HG03045 (cell line): ENCODE measurements around the gene HMX1.

Source experiments
- ATAC-seq: cut with Tn5 transposase; IDR thresholded peaks from one replicate; pipeline ENCODE4 v1.9.1; 2021; ENCODE audit warnings: mild to moderate bottlenecking, moderate library complexity; ENCODE audit not compliant: unreplicated experiment

Gene HMX1

DNA sequence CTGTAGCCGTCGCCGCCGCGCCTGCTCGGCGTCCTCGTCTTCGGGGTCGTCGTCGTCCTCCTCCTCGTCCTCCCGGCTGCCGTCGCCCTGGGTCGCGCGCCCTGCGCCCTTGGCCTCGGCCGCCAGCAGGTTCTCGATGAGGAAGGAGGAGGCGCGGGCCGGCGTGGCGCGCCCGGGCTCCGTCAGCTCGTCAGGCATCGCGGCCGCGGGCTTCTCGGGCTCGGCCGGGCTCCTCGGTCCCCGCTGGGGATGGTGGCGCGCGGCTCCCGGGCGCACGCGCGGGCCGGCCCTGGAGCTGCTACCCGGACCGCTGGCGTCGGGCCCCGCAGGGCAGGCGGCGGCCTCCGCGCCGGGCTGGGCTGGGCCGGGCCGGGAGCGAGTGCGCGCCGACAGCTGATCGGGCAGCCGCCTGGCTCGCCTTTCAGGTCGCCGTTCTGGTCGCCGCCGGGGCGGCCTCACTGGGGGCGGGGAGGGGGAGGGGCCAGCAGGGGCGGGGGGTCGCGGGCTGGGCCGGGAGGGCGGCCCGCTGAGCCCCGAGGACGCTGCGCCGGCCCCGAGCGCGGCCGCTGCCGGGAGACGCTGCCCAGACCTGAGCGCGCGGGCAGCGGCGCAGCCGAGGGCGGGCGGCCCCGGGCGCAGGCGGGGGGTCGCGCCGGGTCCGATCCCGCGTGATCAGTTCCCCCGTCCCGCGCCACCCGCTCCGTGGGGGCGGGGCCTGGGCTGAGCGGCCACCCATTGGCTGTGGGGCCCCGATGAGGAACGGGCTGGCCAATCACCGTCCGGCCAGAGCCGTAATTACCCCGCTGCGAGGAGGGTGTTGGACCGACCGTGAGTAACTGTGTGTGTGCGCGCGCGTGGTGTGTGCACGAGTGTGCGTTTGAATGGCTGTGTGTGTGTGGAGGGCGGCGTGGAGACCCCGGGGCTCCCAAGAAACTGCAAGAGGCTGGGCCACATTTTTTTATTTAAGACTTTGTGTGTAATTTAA lies at the start of gene HMX1:
Gene HMX1, minus strand, starts transcription at position 423 of the 985 bp plus-strand sequence. Its CDS starts 225 bp downstream, at position 198.
- ATAC-seq: no peak

DNA sequence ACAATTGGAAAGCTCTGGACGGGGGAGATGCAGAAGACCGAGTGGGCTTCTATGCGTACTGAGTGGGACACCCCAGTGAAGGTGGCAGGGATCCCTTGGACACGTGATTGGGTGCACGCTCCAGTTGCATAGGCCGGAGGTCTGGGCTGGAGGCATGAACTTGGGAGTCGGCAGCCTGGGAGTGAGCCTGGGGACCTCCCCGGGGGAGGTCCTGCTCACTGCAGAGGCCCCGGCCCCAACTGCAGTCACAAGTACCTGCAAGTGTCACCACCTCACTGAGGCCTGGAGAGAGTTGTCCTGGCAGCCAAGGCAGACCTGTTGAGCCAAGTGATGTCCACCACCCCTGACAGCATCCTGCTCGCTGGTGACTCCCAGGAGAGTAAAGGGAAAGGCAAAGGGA lies 49.3 kb upstream of the HMX1 start:
- ATAC-seq: no peak

DNA sequence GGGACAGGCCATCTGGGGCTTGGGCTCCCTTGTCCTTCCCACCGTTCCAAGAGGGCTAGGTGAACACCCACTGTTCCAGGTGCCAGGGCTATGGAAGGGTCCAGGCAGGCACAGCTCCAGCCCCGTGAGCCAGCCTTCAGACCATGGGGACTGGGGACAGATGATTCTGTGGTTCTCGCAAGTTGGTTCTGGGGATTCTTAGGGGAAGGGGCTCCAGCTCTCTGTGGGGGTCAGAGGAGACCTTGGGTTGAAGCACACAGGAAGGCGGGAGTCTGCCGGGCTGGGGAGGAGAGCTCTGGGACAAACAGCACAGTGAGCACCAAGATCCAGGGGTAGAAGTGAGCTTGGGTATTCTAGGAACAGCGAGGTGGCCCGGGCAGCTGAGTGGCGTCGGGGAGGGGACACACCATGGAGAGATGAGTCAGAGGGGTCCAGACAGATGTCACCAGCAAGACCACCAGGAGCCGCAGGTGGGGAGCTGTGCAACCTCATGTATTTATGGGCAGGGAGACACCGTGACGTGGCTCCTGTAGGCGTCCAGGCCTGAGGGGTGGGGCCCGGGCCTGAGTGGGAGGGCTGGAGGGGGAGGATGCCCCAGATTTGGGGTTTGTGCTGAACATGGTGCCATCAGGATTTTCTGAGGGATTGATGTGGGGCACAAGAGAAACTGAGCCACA lies 48.8 kb upstream of the HMX1 start:
- no peak for ATAC-seq

DNA sequence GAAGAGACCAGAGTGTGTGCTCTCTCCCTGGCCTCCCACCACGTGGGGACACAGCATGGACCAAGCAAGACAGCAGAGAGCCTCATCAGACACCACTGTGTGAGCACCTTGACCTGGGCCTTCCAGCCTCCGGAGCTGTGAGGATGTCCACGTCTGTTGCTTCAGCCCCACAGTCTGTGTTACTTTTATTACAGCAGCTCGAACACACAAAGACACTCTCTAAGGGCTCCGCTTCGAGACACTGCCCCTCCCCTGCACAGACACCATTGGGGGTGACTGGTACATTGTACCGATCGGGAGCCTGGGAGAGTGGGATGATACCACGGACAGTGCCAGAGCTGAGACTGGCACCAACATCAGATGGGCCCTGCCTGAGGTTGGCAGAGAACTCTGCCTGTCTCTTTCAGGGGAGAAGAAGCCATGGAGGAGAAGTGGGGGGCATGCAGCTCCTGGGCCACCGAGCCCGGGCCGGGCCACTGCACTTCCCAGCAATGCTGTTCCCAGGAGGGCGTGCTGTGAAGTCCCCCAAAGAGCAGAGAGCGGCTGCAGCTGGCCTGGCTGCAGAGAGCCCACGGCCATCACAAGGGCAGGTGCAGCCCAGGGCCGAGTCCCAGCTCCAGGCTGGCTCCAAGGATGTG lies 48.1 kb upstream of the HMX1 start:
- ATAC-seq: no peak

DNA sequence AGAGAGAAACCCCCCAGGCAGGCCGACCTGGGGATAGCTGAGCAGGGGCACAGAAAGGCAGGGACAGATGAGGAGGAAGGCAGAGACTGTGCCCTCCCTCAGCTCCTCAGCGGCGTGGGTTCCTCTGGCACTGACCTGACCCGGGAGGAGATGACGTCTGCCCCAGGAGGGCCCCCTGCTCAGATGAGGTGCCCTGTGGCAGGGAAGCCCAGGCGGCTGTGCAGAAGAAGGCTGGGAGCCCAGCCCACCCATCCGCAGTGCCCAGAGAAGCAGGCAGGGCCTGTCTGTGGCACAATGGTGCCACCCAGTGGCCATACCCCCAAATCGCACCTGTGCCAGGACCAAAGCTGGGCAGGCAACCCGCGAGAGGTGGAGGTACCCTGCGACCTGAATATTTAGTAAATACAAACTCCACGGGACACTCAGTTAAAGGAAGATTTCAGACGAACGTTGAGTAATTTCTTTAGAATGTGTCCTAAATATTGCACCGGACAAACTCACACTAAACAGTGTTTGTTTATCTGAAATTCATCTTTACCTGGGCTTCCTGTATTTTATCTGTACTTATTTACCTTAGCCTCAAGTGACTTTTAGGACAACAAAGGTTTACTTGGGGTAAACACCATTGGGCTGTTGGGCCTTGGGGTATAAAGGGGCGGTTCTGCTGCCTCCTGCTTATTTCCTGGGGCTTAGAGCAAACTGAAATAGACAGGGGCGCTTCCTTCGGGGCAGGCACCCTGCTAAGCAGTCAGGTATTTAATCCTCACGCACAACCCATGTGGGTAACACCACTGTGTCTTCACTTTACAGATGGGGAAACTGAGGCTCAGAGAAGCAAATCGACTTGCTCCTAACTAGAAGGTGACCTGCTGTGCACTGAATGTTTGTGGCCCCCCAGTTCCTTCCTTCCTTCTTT lies 46.5 kb upstream of the HMX1 start:
- peak; percentile 74 for ATAC-seq

DNA sequence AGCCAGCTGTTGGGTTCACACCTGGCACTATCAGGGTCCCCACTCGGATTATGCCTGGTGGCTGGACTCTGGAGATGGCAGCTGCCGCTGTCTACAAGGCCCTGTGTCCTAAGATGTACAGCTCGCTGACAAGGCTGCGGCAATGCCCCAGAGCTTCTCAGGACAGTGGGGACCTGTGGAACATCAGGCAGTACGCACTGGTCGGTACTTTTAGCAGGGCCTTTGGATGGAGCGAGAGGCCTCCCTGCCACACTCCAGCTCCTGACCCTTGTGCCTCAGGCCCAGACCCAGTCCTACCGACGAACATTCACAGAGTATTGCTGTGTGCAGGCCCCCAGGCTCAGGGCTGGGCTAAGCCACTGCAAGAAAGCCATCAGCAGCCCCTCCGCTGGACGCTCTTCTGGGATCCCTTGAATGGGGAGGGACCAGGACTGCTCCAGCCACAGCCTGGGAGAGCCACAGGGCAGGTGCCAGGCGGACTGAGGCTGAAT lies 45.7 kb upstream of the HMX1 start:
- no peak for ATAC-seq

DNA sequence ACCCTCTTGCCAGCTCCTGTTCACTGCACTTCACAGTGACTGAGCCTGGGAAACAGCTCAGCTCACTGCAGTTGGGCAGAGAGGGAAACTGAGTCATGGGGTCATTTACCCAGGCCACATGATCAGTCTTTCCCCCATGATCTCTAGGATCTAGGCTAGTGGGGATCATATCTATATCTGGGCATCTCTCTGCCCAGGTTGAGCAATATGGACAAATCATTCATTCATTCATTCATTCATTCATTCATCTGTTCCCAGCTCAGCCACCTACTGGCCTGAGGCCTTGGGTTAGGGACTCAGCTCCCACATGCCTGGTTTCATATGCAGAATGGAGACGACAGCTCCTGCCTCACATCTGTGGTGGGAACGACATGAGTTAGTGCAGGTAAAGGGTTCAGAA lies 45.3 kb upstream of the HMX1 start:
- ATAC-seq: no peak

DNA sequence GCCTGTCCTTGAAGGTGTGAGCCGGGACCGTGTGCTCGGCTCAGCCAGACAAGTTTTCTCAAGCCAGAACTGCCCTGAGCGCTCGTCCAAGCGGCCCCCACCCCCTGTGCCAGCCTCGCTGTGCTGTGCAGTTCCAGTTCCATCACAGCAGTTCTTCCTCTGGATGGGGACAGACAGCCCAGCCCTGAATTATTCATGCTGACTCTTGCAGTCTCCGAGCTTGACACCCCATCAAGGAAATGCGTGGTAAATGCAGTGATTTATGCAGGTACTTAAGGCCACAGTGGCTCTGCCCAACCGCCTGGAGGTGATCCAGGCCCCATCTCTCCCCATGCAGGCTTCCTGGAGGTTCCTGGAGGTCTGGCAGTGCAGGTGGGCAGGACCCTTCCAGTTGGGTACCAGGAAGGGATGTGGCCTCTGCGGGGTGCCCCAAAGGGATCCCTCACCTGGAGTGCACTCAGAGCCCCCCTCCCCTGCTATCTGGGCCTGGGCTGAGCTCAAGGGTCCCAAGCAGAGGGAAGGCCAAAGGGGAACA lies 44.8 kb upstream of the HMX1 start:
- no peak for ATAC-seq

DNA sequence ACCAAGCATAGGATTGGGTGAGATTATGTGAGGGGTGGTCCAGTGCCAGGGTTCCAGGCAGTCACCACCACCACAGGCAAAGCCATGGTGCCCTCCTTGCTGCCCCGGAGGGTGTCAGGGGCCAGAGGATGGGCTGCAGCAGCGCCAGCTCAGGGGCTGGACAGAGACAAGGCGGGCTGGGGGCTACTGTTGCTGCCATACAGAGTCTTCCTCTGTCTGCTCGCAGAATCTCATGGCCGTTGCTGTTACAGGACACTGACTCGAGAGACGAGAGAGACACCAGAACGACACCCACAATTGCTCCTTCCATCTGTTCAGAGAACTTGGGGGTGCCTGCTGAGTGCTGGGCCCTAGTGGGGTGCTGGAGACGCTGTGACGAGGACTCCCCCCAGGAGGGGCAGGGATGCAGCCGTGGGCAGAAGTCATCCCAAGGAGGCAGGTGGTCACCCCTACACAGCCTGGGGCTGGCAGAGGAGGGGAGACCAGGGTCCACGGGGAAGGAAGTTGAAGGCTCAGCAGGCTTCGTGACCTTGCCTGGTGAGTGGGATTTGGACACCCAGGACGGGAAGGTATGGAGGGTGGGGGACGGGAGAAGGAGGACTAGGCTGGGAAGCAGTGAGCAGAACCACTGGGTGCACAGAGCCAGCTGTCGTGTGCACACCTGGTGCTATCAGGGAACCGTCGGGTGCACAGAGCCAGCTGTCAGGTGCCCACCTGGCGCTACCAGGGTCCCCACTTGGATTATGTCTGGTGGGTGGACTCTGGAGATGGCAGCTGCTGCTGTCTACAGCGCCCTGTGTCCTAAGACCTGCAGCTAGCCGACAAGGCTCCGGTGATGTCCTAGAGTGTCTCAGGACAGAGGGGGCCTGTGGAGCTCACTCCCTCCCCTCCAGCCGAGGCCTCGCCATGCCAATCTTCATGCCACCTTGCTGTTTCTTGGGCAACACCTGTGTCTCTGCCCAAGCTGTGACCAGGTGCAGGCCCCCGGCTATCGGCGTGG lies 43.9 kb upstream of the HMX1 start:
- no peak for ATAC-seq

DNA sequence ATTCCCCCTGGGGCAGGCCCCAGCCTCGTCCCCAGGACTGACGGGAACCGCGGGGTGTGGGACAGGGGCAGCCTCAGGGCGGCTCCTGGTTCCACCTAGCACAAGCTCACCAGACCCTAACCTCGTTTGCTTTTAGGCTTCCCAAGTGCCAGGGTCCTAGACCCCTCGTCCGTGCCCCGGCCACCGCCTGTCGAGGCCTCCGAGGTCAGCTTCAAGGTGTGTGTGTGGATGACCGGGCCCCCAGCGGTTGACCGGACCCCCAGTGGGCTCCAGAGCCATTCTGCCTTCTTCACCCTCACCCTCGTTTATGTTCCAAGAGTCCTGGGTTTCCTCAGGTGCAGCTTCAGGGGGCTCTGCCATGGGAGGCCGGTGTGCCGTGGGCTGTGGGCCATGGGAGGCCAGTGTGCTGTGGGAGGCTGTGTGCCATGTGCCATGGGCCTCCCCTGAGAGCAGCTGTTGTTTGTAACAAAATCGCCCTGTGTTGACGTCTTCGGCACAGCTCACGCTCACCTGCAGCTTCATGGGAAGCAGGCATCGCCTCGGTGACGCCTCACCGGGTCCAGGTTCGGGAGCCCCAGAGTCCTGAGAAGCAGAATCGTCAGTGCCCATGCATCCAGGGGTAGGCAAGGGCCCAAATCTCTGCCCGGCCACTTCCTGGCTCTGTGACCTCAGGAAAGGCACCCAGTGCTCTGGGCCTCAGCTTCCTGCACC lies 43.0 kb upstream of the HMX1 start:
- ATAC-seq: no peak

DNA sequence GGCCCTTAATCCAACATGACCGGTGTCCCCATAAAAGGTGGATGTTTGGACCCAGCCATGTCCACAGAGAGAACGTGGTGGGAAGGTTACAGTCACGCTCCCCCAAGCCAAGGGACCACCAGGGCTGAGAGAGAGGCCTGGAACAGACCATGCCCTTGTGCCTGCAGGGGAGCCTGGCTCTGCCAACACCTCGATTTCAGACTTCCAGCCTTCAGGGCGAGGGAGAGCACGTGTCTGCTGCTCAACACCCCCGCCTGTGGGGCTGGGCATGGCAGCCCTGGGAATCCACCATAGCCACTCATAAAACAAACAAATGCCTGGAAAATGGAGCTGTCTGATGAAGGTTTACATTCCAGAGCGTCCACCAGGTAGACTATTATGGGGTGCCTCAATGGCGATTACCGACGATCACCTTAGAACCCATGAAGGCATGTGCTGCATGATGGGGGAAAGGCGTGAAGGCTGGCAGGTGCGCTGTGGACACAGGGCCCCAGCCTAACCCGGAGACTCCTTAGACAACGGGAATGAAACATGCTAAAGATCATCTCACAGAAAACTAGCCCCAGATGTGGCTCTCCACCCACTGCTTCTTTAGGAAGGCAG lies 42.3 kb upstream of the HMX1 start:
- no peak for ATAC-seq

DNA sequence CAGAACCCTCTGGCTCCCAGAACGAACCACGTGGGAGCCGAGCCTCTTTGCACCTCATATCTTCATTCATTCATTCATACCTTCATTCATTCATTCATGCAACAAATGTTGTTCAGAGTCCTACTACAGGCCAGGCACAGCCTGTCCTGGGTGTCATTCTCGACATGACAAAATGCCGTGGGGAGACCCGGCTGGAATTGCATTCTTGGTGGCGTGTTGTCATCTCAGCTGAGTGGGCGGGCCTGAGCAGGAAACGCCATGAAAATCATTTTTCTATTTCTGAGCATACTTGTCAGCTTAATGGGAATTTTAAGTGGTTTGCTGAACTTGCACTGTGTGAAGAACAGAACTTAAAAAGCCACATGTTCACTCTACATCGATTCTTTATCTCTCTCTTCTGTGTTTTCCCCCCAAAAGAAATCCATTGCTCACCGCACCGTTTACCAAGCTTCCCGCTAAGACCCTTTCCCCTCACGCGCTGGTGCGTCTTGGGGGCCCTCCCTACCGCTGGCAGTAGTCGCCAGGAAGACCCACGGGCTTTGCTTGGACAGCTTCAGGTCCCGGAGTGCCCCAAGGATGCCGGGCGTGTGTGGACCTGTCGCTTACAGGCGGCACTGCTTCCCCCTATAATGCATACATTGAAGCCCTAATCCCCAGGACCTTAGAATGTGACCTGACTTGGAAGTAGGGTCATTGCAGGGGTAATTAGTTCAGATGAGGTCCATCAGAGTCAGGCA lies 41.6 kb upstream of the HMX1 start:
- ATAC-seq: no peak

DNA sequence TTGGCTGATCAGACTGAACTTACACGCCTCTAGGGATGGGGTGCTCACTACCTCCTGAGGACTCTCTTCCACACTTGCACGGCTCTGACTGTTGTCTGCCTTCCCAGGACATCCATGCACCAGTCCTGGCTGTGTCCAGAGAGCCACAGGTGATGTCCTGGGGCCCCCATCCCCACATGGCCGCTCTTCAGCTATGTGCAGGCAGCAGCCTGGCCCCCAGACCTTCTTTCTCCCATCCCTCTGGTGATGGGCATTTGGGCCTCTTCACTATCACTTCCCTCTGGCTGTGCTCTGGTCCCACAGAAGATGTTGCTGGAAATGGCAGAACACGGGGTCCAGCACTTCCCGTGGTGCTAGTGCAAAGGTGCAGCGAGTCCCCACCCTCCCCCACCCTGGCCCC lies 40.9 kb upstream of the HMX1 start:
- no peak for ATAC-seq

DNA sequence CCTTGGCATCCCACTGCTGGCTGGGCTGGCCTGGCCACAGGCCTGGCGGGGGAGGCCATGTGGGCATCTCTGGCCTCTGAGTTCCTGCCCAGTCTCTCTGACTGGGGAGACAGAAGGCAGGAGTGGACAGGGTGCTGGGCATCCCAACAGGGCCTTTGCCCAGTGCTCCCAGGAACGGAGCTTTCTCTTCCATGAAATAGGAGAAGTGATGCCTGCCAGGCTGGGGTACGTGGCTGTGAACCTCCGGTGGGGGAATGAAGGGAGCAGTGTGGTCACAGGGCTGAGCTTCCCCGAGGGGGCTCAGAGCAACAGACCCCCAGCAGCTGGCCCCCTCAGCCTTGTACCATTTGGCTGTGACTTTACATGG lies 40.4 kb upstream of the HMX1 start:
- no peak for ATAC-seq

DNA sequence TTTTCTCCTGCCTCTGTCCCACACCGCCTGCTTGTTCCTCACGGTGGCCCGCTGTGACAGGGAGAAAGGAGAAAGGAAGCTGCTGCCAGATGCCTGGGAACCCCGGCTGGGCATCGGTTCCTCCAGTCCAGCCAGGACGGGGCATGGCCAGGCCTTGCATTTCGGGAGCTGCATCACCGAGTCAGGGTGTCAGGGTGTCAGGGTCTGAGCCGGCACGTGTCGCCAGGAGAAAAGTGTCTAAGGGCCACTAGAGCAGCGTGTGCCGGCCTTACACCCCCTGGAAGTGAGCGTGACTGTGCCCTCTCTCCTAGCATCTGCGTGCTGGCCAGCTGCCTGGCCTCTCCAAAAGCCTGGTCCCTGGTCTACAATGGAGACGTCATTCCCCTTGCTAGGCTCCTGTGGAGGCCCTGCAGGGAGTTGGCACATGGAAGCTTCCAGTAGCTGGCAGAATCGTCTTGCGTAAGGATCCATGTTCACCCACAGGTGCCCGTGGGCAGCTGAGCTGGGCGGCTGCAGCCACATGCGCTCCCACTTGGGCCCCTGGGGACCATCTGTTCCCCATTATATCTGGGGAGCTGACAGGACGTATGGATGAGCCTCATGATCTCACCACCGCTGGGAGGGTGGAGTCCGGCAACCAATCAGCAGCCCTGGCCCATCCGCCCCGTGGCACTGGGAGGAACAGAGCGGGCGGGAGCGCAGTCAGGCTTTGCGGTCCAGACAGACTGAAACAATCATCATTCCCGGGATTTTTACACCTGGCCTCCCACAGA lies 39.9 kb upstream of the HMX1 start:
- no peak for ATAC-seq

DNA sequence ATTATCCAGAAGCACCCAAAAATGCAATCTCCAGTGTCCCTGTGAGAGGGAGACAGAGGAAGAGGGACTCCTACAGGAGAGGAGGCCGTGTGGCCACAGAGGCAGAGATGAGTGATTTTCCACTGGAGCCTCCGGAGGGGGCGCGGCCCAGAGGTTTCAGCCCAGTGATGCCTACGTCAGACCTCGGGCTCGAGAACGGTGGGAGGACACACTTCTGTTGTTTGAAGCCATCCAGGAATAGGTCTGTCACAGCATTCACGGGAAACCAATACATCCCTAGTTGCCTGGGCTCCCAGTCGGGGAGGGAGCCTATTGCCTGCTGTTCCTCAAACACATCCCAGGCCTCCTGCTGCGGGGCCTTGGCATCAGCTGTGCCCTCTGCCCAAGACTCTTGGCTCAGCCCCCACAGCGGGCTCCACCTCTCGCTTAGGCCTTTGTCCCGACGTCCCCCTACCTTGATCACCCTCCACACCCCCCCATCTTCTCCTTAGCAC lies 39.2 kb upstream of the HMX1 start:
- no peak for ATAC-seq
